ENCODE data around the gene NUBPL.

Gene NUBPL

DNA sequence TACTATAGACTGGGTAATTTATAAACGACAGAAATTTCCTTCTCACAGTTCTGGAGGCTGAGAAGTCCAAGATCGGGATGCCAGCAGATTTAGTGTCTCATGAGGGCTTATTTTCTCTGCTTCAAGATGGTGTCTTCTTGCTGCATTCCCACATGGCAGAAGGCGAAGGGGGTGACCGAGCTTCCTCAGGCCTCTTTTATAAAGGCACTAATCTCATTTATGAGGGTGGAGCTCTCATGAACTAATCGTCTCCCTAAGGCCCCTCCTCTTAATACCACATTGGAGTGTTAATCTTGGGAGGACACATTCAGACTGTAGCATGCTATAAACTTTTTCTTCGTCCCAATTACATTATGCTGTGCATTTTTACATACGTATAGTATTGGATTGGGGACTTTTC lies 315.5 kb downstream of the NUBPL start:
- H3K4me2 ChIP-seq = no peak overlapping the region
- no peaks in the 10 kb centered on the region for H3K4me1 ChIP-seq (ENCODE audit: low read depth, poor library complexity, severe bottlenecking)
- no peak overlapping the region for H3K27ac ChIP-seq

DNA sequence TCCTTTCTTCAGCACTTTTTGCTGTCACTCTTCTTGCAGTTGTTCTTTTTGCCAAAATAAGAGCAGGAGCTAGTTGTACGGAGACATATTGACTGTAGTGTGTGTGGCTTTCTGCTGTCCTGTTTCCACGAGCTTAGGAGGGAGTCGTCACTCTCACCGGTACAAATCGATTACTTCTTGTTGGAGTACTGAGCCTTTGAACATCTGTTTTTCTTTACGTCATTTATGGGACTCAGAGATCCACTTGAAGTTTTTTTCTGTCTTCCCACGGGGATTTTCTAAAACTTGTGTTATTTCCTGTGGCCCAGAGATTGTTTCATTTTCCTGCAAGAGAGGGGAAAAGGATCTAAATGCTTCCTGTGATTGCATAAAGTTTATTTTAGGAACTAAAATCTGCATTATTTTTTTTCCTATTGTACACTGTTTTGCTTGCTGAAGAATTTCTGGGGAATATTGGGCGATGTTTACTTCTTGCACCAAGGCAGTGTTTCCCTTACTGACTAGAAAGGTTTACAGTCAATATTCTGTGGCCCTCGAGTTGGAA lies 316.1 kb downstream of the NUBPL start:
- Histone ChIP-seq H3K4me2 (no peak overlapping the region), H3K27me3 (ENCODE audit: insufficient read depth, low read depth) (no peaks in the 10 kb centered on the region), H3K4me3 (IDR thresholded peaks at IDR 0.05; ENCODE audit: insufficient read depth, low read depth, low read length) (no peak overlapping the region), H3K4me1 (ENCODE audit: low read depth, poor library complexity, severe bottlenecking) (no peaks in the 10 kb centered on the region), H3K9ac (no peak overlapping the region), H4K20me1 (ENCODE audit: insufficient read depth) (no peaks in the 10 kb centered on the region), H3K79me2 (ENCODE audit: insufficient read depth, low read depth) (no peaks in the 10 kb centered on the region), H3K27ac (no peak overlapping the region), H3K36me3 (ENCODE audit: insufficient read depth) (no peaks in the 10 kb centered on the region), H2AFZ (ENCODE audit: low read depth) (no peak overlapping the region)
- TF ChIP-seq, protein P1, sequence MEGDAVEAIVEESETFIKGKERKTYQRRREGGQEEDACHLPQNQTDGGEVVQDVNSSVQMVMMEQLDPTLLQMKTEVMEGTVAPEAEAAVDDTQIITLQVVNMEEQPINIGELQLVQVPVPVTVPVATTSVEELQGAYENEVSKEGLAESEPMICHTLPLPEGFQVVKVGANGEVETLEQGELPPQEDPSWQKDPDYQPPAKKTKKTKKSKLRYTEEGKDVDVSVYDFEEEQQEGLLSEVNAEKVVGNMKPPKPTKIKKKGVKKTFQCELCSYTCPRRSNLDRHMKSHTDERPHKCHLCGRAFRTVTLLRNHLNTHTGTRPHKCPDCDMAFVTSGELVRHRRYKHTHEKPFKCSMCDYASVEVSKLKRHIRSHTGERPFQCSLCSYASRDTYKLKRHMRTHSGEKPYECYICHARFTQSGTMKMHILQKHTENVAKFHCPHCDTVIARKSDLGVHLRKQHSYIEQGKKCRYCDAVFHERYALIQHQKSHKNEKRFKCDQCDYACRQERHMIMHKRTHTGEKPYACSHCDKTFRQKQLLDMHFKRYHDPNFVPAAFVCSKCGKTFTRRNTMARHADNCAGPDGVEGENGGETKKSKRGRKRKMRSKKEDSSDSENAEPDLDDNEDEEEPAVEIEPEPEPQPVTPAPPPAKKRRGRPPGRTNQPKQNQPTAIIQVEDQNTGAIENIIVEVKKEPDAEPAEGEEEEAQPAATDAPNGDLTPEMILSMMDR (conservative IDR thresholded peaks at IDR 0.05; ENCODE audit: low read depth, low read length) = no peak

More for the DNA sequence above, 315.5 kb downstream of the NUBPL start:
- TF ChIP-seq, protein P1 (conservative IDR thresholded peaks at IDR 0.05; ENCODE audit: low read depth, low read length) = no peak
- Histone ChIP-seq H3K27me3 (ENCODE audit: insufficient read depth, low read depth) (no peaks in the 10 kb centered on the region), H2AFZ (ENCODE audit: low read depth) (no peak overlapping the region), H3K36me3 (ENCODE audit: insufficient read depth) (no peaks in the 10 kb centered on the region), H3K4me3 (IDR thresholded peaks at IDR 0.05; ENCODE audit: insufficient read depth, low read depth, low read length) (no peak overlapping the region), H3K79me2 (ENCODE audit: insufficient read depth, low read depth) (no peaks in the 10 kb centered on the region), H3K9ac (no peak overlapping the region), H4K20me1 (ENCODE audit: insufficient read depth) (no peaks in the 10 kb centered on the region)

DNA sequence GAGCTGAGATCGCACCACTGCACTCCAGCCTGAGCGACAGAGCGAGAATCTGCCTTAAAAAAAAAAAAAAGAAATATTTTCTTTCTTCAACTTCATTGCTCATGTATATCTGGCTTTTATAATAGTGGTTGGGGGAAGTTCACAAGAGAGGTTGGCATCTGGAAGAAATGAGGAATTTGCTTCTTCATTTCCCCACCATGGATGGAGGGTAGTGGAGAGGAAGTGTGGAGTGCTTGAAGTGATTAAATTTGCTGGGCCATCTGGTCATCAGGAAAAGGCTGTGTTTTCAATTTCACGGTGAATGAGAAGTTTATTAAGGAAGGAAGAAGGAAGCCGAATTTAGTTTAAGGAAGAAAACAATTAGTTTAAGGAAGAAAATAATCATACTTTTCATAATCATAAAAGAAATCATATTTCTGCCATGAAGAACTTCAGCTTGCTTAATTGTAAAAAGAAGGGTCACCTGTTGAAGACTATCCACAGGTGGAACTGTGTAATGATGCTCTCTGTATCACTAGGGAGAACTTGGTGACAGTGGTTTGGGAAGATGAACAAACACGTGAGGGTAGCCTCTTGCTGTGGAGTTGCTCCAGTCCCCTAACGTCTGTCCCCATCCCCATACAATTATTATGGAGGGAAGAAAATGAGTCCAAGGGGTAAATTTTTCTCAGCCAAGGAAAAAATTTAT lies 318.6 kb downstream of the NUBPL start:
- H3K79me2 ChIP-seq (ENCODE audit: insufficient read depth, low read depth) = no peaks in the 10 kb centered on the region
- no peaks in the 10 kb centered on the region for H4K20me1 ChIP-seq (ENCODE audit: insufficient read depth)
- TF ChIP-seq, protein P1 (conservative IDR thresholded peaks at IDR 0.05; ENCODE audit: low read depth, low read length) = no peak
- no peak overlapping the region for H3K4me2 ChIP-seq
- H3K9ac ChIP-seq = no peak overlapping the region
- no peak overlapping the region for H2AFZ ChIP-seq (ENCODE audit: low read depth)
- no peak overlapping the region for H3K4me3 ChIP-seq (IDR thresholded peaks at IDR 0.05; ENCODE audit: insufficient read depth, low read depth, low read length)
- no peaks in the 10 kb centered on the region for H3K27me3 ChIP-seq (ENCODE audit: insufficient read depth, low read depth)
- no peaks in the 10 kb centered on the region for H3K36me3 ChIP-seq (ENCODE audit: insufficient read depth)
- H3K27ac ChIP-seq = no peak overlapping the region
- no peaks in the 10 kb centered on the region for H3K4me1 ChIP-seq (ENCODE audit: low read depth, poor library complexity, severe bottlenecking)

DNA sequence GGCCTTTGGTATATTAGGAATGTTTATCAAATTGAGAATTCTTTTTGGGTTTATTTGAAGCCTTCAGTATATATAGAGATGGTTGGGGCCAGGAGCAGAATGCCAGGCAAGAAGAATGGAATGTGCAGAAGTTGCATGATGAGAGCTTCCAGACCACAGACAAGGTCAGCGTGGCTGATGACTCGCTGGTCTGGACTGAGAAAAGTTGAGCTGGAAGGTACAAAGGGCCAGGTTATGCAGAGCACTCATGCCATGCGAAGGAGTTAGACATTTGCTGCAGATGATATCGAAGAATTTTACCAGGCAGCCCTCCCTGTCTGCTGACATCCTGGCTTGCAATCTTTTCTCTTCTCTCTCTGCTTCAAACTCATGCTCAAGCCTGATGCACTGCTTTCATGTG lies 319.7 kb downstream of the NUBPL start:
- Histone ChIP-seq H3K79me2 (ENCODE audit: insufficient read depth, low read depth) (no peaks in the 10 kb centered on the region), H3K27ac (no peak overlapping the region), H2AFZ (ENCODE audit: low read depth) (no peak overlapping the region), H3K4me2 (no peak overlapping the region), H3K27me3 (ENCODE audit: insufficient read depth, low read depth) (no peaks in the 10 kb centered on the region), H4K20me1 (ENCODE audit: insufficient read depth) (no peaks in the 10 kb centered on the region), H3K36me3 (ENCODE audit: insufficient read depth) (no peaks in the 10 kb centered on the region), H3K9ac (no peak overlapping the region), H3K4me1 (ENCODE audit: low read depth, poor library complexity, severe bottlenecking) (no peaks in the 10 kb centered on the region), H3K4me3 (IDR thresholded peaks at IDR 0.05; ENCODE audit: insufficient read depth, low read depth, low read length) (no peak overlapping the region)
- TF ChIP-seq, protein P1 (conservative IDR thresholded peaks at IDR 0.05; ENCODE audit: low read depth, low read length) = no peak
